Osteoblast (primary cell): ENCODE measurements around the gene PIGW. TPM values are rescaled to one million over a fixed set of nuclear protein-coding genes. Genes with fewer than 3 reads are reported as not detected.
A peak's percentile ranks its signal among the peaks of the same experiment; 100 is the strongest.

Experiments used
- DNase-seq: peaks from one replicate; pipeline ENCODE4 v3.0.0; 2011; ENCODE audit warnings: low spot score, mixed read lengths; ENCODE audit not compliant: insufficient read length; ENCODE audit errors: missing footprints
- H2AFZ ChIP-seq: 2 replicates; pipeline ENCODE4 v1.6.0; 2011; ENCODE audit warnings: mild to moderate bottlenecking, low read length
- H3K27ac ChIP-seq: 2 replicates; pipeline ENCODE4 v1.5.1; 2011; ENCODE audit warnings: mild to moderate bottlenecking, low read depth, low read length, moderate library complexity
- H3K27me3 ChIP-seq: 2 replicates; pipeline ENCODE4 v1.6.0; 2012; ENCODE audit warnings: mild to moderate bottlenecking, control low read depth, inconsistent platforms, low read length, moderate library complexity; ENCODE audit not compliant: insufficient read depth
- H3K36me3 ChIP-seq: 2 replicates; pipeline ENCODE4 v1.5.1; 2011; ENCODE audit warnings: mild to moderate bottlenecking, low read length, control low read depth, moderate library complexity; ENCODE audit not compliant: insufficient read depth
- H3K4me1 ChIP-seq: 2 replicates; pipeline ENCODE4 v1.5.1; 2011; ENCODE audit warnings: mild to moderate bottlenecking, low read length, control low read depth, moderate library complexity; ENCODE audit not compliant: insufficient read depth
- H3K4me2 ChIP-seq: 2 replicates; pipeline ENCODE4 v1.6.0; 2011; ENCODE audit warnings: mild to moderate bottlenecking, low read length; ENCODE audit not compliant: insufficient read depth
- H3K4me3 ChIP-seq: fragments of 200-600 bp; sonication (generic); 3 replicates; pipeline ENCODE4 v1.5.1; 2012; ENCODE audit warnings: mild to moderate bottlenecking, low read length, inconsistent platforms; ENCODE audit not compliant: insufficient read depth
- H3K79me2 ChIP-seq: 2 replicates; pipeline ENCODE4 v1.6.0; 2012; ENCODE audit warnings: mild to moderate bottlenecking, low read length, control low read depth, inconsistent platforms; ENCODE audit not compliant: insufficient read depth
- H3K9me3 ChIP-seq: 2 replicates; pipeline ENCODE4 v1.5.1; 2011; ENCODE audit warnings: low read depth, low read length, control low read depth
- H4K20me1 ChIP-seq: 2 replicates; pipeline ENCODE4 v1.6.0; 2012; ENCODE audit warnings: mild to moderate bottlenecking, low read length, control low read depth; ENCODE audit not compliant: insufficient read depth
- CTCF ChIP-seq: IDR thresholded peaks from 2 replicates; pipeline ENCODE4 v1.5.1; 2011; ENCODE audit warnings: mild to moderate bottlenecking, low read depth, low read length, moderate library complexity; ENCODE audit errors: extremely low read depth
- total RNA-seq: library from RNA; depleted of rRNA; stranded (reverse); fragments of >200 nt; gene quantifications from 2 replicates; pipeline ENCODE4 v1.2.3, GENCODE V29; 2012

The PIGW gene
- total RNA-seq, 1 donor = 9.0 TPM

DNA sequence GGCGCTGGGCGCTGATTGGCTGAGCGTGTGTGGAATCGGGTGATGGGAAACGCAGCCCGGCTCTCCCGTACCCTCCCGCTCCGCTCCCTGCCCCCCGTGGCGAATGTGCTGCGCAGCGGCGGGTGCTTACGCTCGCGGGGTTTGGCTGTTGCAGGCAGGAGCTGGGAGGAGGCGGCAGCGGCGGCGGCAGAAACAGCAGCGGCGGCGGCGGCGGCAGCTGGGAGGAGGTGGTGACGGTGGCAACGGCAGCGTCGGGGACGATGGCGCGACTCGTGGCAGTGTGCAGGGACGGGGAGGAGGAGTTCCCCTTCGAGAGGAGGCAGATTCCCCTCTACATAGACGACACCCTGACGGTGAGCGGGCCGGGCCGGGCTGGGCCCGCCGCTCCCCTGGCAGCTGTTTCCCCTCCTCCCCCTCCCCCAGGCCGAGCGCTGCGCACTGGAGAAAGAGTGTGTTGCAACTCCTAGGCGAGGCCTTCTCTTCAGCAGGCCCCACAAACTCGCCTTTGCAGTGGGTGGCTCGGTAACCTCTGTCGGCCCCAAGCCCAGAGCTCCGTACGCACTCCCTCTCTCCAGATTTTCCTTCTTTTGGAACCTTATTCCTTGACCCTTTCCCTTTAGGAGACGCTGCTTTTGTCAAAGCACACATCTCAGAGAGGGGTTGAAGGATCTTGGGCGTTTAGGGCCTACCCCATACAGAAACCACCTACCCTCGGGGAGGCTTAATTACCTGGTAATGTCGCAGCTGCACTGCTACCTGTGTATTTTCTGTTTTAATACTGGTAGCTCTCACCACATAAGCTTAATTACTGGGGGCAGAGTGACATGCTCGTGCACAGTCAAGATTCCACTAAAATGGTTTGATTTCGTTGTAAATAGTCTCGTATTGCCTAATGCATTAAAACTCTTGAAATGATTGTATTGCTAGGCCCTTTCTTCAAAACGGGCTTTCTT is 11.0 kb downstream of the PIGW start:
- Histone ChIP-seq H2AFZ (peak overlapping the region; percentile 58), H3K27ac (peak overlapping the region; percentile 87), H3K4me2 (peak overlapping the region; percentile 93), H3K79me2 (peaks cover 80% of the 10 kb centered on the region), H4K20me1 (peaks cover 42% of the 10 kb centered on the region), H3K36me3 (peaks cover 3% of the 10 kb centered on the region), H3K4me3 (peak overlapping the region; percentile 96), H3K4me1 (peaks cover 14% of the 10 kb centered on the region), H3K9me3 (no peaks in the 10 kb centered on the region), H3K27me3 (no peaks in the 10 kb centered on the region)
- TF ChIP-seq CTCF = no peak
- peak; percentile 98 for DNase-seq

GRCh38 chr17:36546418-36547093 is 11.8 kb downstream of the PIGW start:
- Histone ChIP-seq H3K79me2 (peaks cover 82% of the 10 kb centered on the region), H3K9me3 (no peaks in the 10 kb centered on the region), H3K4me1 (peaks cover 14% of the 10 kb centered on the region), H3K4me3 (peak overlapping the region; percentile 96), H3K36me3 (peaks cover 3% of the 10 kb centered on the region), H4K20me1 (peaks cover 45% of the 10 kb centered on the region), H2AFZ (no peak overlapping the region), H3K4me2 (peak overlapping the region; percentile 93), H3K27ac (peak overlapping the region; percentile 87), H3K27me3 (no peaks in the 10 kb centered on the region)
- no peak for TF ChIP-seq CTCF
- no peak for DNase-seq

GRCh38 chr17:36547776-36548175 is 13.0 kb downstream of the PIGW start:
- Histone ChIP-seq H3K79me2 (peaks cover 88% of the 10 kb centered on the region), H3K27me3 (no peaks in the 10 kb centered on the region), H3K36me3 (peaks cover 3% of the 10 kb centered on the region), H3K4me3 (peak overlapping the region; percentile 96), H3K9me3 (no peaks in the 10 kb centered on the region), H3K4me1 (peaks cover 14% of the 10 kb centered on the region), H2AFZ (no peak overlapping the region), H3K4me2 (peak overlapping the region; percentile 93), H3K27ac (peak overlapping the region; percentile 40), H4K20me1 (peaks cover 55% of the 10 kb centered on the region)
- DNase-seq = no peak
- no peak for TF ChIP-seq CTCF
